A549 (cell line): ENCODE data around the gene KCNQ2. TPM values are rescaled to one million over a fixed set of nuclear protein-coding genes. Genes with fewer than 3 reads are reported as not detected.
A peak's percentile ranks its signal among the peaks of the same experiment; 100 is the strongest.

Experiments
- ATAC-seq, 2 experiments: fragments of 200-7000 bp in 1 of 2; fragments of >200 bp in 1 of 2; cut with Nextera tagmentation in 1 of 2; cut with Tn5 transposase in 1 of 2; 3 replicates each; pipeline versions ENCODE4 v1.8.0 to v1.9.1; 2018 to 2020; ENCODE audit warnings: mild to moderate bottlenecking in 1 of 2, moderate library complexity in 1 of 2
- CTCF ChIA-PET: fragments of 300-600 bp; sonication (Branson Sonifier 250); formaldehyde crosslinking; extraction: SDS; loops from one replicate; lab custom pipeline; 2021; ENCODE audit warnings: antibody characterized with exemption, inconsistent platforms; lab: Yijun Ruan, JAX
- POLR2A ChIA-PET: fragments of 350-600 bp; formaldehyde crosslinking; extraction: SDS; loops from one replicate; lab custom pipeline; 2021; ENCODE audit warnings: antibody characterized with exemption, inconsistent platforms; lab: Yijun Ruan, JAX
- DNase-seq, 2 experiments: peaks; one replicate each; pipeline versions ENCODE4 v3.0.0 to v3.0.0-alpha.2; 2011 to 2016; ENCODE audit warnings: low read depth in 1 of 2, low spot score in 1 of 2
- FAIRE-seq: peaks from 2 replicates; lab custom pipeline; 2011; peaks lifted over from hg19 to GRCh38; lab: Jason Lieb, UNC
- H3K27ac ChIP-seq, 2 experiments: fragments of >200 bp; sonication (Bioruptor Twin); formaldehyde crosslinking; 3 replicates each; pipeline ENCODE4 v1.5.1; 2016 to 2017
- H3K4me1 ChIP-seq: fragments of >200 bp; sonication (Bioruptor Twin); formaldehyde crosslinking; 3 replicates; pipeline ENCODE4 v1.6.1; 2016
- H3K4me2 ChIP-seq: fragments of >200 bp; sonication (Bioruptor Twin); formaldehyde crosslinking; 3 replicates; pipeline ENCODE4 v1.6.1; 2016
- H3K4me3 ChIP-seq: fragments of >200 bp; sonication (Bioruptor Twin); formaldehyde crosslinking; 3 replicates; pipeline ENCODE4 v1.5.1; 2016
- H3K9me3 ChIP-seq: fragments of >200 bp; sonication (Bioruptor Twin); formaldehyde crosslinking; 3 replicates; pipeline ENCODE4 v1.6.1; 2016
- ATOH8 ChIP-seq: fragments of 250-450 bp; sonication (Bioruptor Pico); IDR thresholded peaks from 2 replicates; pipeline ENCODE4 v1.5.0; 2020; ENCODE audit warnings: low read depth, mild to moderate bottlenecking, moderate library complexity
- CBX8 ChIP-seq: fragments of 200-600 bp; sonication (generic); IDR thresholded peaks from 2 replicates; pipeline ENCODE4 v1.6.1; 2016
- CHD4 ChIP-seq: fragments of 200-600 bp; sonication (generic); IDR thresholded peaks from 2 replicates; pipeline ENCODE4 v1.6.1; 2016; ENCODE audit warnings: antibody characterized with exemption, mild to moderate bottlenecking, borderline replicate concordance
- ELK1 ChIP-seq: fragments of 150-350 bp; IDR thresholded peaks from 2 replicates; pipeline ENCODE4 v1.6.1; 2014; ENCODE audit warnings: low read depth, mild to moderate bottlenecking, low read length
- FOSB ChIP-seq: fragments of 250-450 bp; sonication (Bioruptor Pico); IDR thresholded peaks from 2 replicates; pipeline ENCODE4 v1.5.0; 2020; ENCODE audit warnings: mild to moderate bottlenecking, moderate library complexity
- GATA3 ChIP-seq: IDR thresholded peaks from 2 replicates; pipeline ENCODE4 v1.6.1; 2012; ENCODE audit warnings: borderline replicate concordance
- HMGXB4 ChIP-seq: fragments of 250-450 bp; sonication (Bioruptor Pico); IDR thresholded peaks from 2 replicates; pipeline ENCODE4 v1.5.0; 2021; ENCODE audit warnings: mild to moderate bottlenecking, moderate library complexity, borderline replicate concordance
- HOXA7 ChIP-seq: fragments of 250-450 bp; sonication (Bioruptor Pico); IDR thresholded peaks from 2 replicates; pipeline ENCODE4 v1.5.0; 2020; ENCODE audit warnings: mild to moderate bottlenecking, moderate library complexity
- JUNB ChIP-seq: fragments of >200 bp; sonication (Bioruptor Twin); formaldehyde crosslinking; IDR thresholded peaks from 2 replicates; pipeline ENCODE4 v1.6.1; 2016
- MAFK ChIP-seq: fragments of 450-650 bp; IDR thresholded peaks from 2 replicates; pipeline ENCODE4 v1.6.1; 2014; ENCODE audit not compliant: partially characterized antibody
- MAX ChIP-seq: IDR thresholded peaks from 2 replicates; pipeline ENCODE4 v1.6.1; 2012
- MAZ ChIP-seq: fragments of 150-350 bp; IDR thresholded peaks from 2 replicates; pipeline ENCODE4 v1.6.1; 2014; ENCODE audit warnings: antibody characterized with exemption, low read depth, low read length, borderline replicate concordance
- PBX3 ChIP-seq: IDR thresholded peaks from 2 replicates; pipeline ENCODE4 v1.6.1; 2012
- PHF8 ChIP-seq: fragments of 200-600 bp; sonication (generic); IDR thresholded peaks from 2 replicates; pipeline ENCODE4 v1.6.1; 2016; ENCODE audit warnings: low read depth, mild to moderate bottlenecking, antibody characterized with exemption, moderate library complexity, borderline replicate concordance
- POLR2AphosphoS2 ChIP-seq: conservative IDR thresholded peaks from 2 replicates; pipeline ENCODE4 v1.6.1; 2012; ENCODE audit warnings: low read length, improper control_type of control experiment, inconsistent platforms
- RFX5 ChIP-seq: fragments of 450-650 bp; IDR thresholded peaks from 2 replicates; pipeline ENCODE4 v1.7.1; 2014; ENCODE audit warnings: antibody characterized with exemption, mild to moderate bottlenecking, moderate library complexity
- ZNF302 ChIP-seq: fragments of 250-450 bp; sonication (Bioruptor Pico); IDR thresholded peaks from 2 replicates; pipeline ENCODE4 v1.9.0; 2021; ENCODE audit warnings: inconsistent platforms, mild to moderate bottlenecking, moderate library complexity
- ZSCAN20 ChIP-seq: fragments of 250-450 bp; sonication (Bioruptor Pico); IDR thresholded peaks from 2 replicates; pipeline ENCODE4 v1.8.0; 2022; ENCODE audit warnings: mild to moderate bottlenecking, moderate library complexity
- WGBS: methylation state at CpG from one replicate; pipeline ENCODE4 v1.1.6; 2017; ENCODE audit errors: missing lambda C conversion rate; 5-methylcytosine and 5-hydroxymethylcytosine counted together
- polyA plus RNA-seq, 4 experiments: library from polyadenylated mRNA; depleted of rRNA in 3 of 4; stranded (reverse); fragments of >200 nt; fragmentation: RNase III in 1 of 4; extraction: RNeasy Plus Mini Kit Qiagen cat#74134 plus additional on column Dnase treatment in 1 of 4; gene quantifications; 2 replicates in 3 of 4; 3 replicates in 1 of 4; pipeline ENCODE4 v1.2.3, GENCODE V29; 2011 to 2017

Gene KCNQ2
- polyA plus RNA-seq, 2 of the 4 experiments (the other 2 are of a cell fraction) = 0.14 to 0.36 TPM

- TF ChIP-seq MAFK (no peak), ATOH8 (CRISPR knock-in tag) (no peak), ZNF302 (CRISPR knock-in tag) (no peak), FOSB (CRISPR knock-in tag) (no peak)
- peak; percentile 11 to 46; a peak in 4 of 6 replicates for ATAC-seq
- ChIA-PET POLR2A (interaction anchor here (0.6 to 1.1 kb wide), 2 partner anchors 37 to 1488 kb away, joined by 4 to 8 read pairs; partner anchors contain the start of gene PPDPF), CTCF (interaction anchor here (0.6 to 5.6 kb wide), 5 partner anchors 13 to 492 kb away, joined by 3 to 40 read pairs (median 4); no protein-coding TSS in a partner anchor)
- DNase-seq = no peak
- Histone ChIP-seq H3K4me1 (peaks cover 16% of the 10 kb centered on the region; the same call in 2 of the 3 replicates), H3K27ac (no peak overlapping the region), H3K4me3 (no peak overlapping the region), H3K4me2 (peak overlapping the region; percentile 48), H3K9me3 (no peaks in the 10 kb centered on the region)
- no peak for FAIRE-seq
- WGBS = 71% methylated on average over 9 of the region's 12 CpGs
Observed at GRCh38 chr20:63483834-63484233, 11.4 kb upstream of the KCNQ2 start.

GRCh38 chr20:63482021-63482587 lies 9.6 kb upstream of the KCNQ2 start:
- no peak for FAIRE-seq
- DNase-seq = no peak
- no peak overlapping the region for H3K4me3 ChIP-seq
- ATAC-seq = peak in 1 of 2 experiments; percentile 18; a peak in 3 of 6 replicates
- WGBS = 55% methylated on average over 5 of the region's 11 CpGs
- no peaks in the 10 kb centered on the region for H3K9me3 ChIP-seq
- peaks cover 16% of the 10 kb centered on the region; the same call in 2 of the 3 replicates for H3K4me1 ChIP-seq
- no peak overlapping the region for H3K4me2 ChIP-seq
- TF ChIP-seq POLR2AphosphoS2 (no peak), CHD4 (no peak), ZSCAN20 (CRISPR knock-in tag) (no peak), HMGXB4 (no peak), JUNB (no peak), CBX8 (no peak), FOSB (CRISPR knock-in tag) (no peak), PHF8 (no peak), MAX (no peak), HOXA7 (CRISPR knock-in tag) (no peak), MAFK (no peak), PBX3 (no peak), GATA3 (no peak), MAZ (no peak), ELK1 (no peak), RFX5 (no peak)
- POLR2A ChIA-PET = interaction anchor here (1.8 kb wide), 1 partner anchor 39 kb away, joined by 6 read pairs; the partner anchor contains the start of gene PPDPF
- no peak overlapping the region for H3K27ac ChIP-seq
- CTCF ChIA-PET = interaction anchor here (5.6 kb wide), 1 partner anchor 14 kb away, joined by 40 read pairs; no protein-coding TSS in a partner anchor
